Measurements from ENCODE around the gene ELF5.

- TF ChIP-seq CTCF (IDR thresholded peaks at IDR 0.05) (no peak), POLR2A (IDR thresholded peaks at IDR 0.05; ENCODE audit: low read depth) (no peak), EP300 (IDR thresholded peaks at IDR 0.05) (no peak)
Observed at GRCh38 chr11:34446386-34446785, 67.2 kb downstream of the ELF5 start.
